Brain microvascular endothelial cell (primary cell): ENCODE measurements around the gene CDKN2A.

Source experiments
- DNase-seq: peaks from one replicate; pipeline ENCODE4 v3.0.0-alpha.2; 2020
- H3K27ac ChIP-seq: fragments of 250-450 bp; sonication (Bioruptor Pico); 2 replicates; pipeline ENCODE4 v1.5.1; 2020; ENCODE audit warnings: mild to moderate bottlenecking, moderate library complexity
- H3K27me3 ChIP-seq: fragments of 250-450 bp; sonication (Bioruptor Pico); replicated peaks from 2 replicates; pipeline ENCODE4 v1.5.1; 2020; ENCODE audit warnings: mild to moderate bottlenecking
- H3K36me3 ChIP-seq: fragments of 250-450 bp; sonication (Bioruptor Pico); replicated peaks from 2 replicates; pipeline ENCODE4 v1.5.1; 2020; ENCODE audit warnings: mild to moderate bottlenecking
- H3K4me3 ChIP-seq: 2 replicates; pipeline ENCODE4 v1.5.1; 2011; ENCODE audit warnings: low read depth, mild to moderate bottlenecking, control low read depth, low read length, moderate library complexity
- CTCF ChIP-seq: IDR thresholded peaks from 2 replicates; pipeline ENCODE4 v1.5.1; 2011; ENCODE audit warnings: low read depth, mild to moderate bottlenecking, moderate library complexity, low read length, control low read depth, inconsistent platforms; ENCODE audit errors: missing control alignments
- in situ Hi-C: cut with HindIII; loops from 2 replicates; pipeline ENCODE4 v1.10.0; 2017; ENCODE audit warnings: low sequenced_read_pairs, low pct_ligation_motif_present

The CDKN2A gene

GRCh38 chr9:21993893-21994555 is at the start of gene CDKN2A:
Gene CDKN2A, minus strand, starts transcription at chr9:21994392.
- H3K4me3 ChIP-seq: peak within 1 kb of the TSS; percentile 94
- no peaks in the 10 kb centered on the region for H3K27me3 ChIP-seq
- no peak for DNase-seq
- no peaks in the 10 kb centered on the region for H3K36me3 ChIP-seq
- peak within 1 kb of the TSS; percentile 85 for H3K27ac ChIP-seq
- no peak for TF ChIP-seq CTCF
- in situ Hi-C loops: no loop called here

- peak overlapping the region; percentile 81 for H3K27ac ChIP-seq
- in situ Hi-C loops: loop anchor here (25.0 kb wide), 1 partner anchor 193 kb away; no protein-coding TSS in a partner anchor
- TF ChIP-seq CTCF: no peak
Observed at GRCh38 chr9:22043928-22044327, 49.7 kb upstream of the CDKN2A start.

GRCh38 chr9:22041775-22042174 is 47.6 kb upstream of the CDKN2A start:
- in situ Hi-C loops: loop anchor here (25.0 kb wide), 1 partner anchor 196 kb away; no protein-coding TSS in a partner anchor
- H3K27me3 ChIP-seq: no peaks in the 10 kb centered on the region
- TF ChIP-seq CTCF: no peak
- H3K4me3 ChIP-seq: no peak overlapping the region
- no peak for DNase-seq
- peak overlapping the region; percentile 2 for H3K27ac ChIP-seq
- no peaks in the 10 kb centered on the region for H3K36me3 ChIP-seq

More at GRCh38 chr9:22043928-22044327, 49.7 kb upstream of the CDKN2A start:
- Histone ChIP-seq H3K27me3 (no peaks in the 10 kb centered on the region), H3K36me3 (no peaks in the 10 kb centered on the region), H3K4me3 (no peak overlapping the region)
- DNase-seq: no peak

- in situ Hi-C loops: loop anchor here (25.0 kb wide), 1 partner anchor 196 kb away; no protein-coding TSS in a partner anchor
- TF ChIP-seq CTCF: no peak
- Histone ChIP-seq H3K36me3 (no peaks in the 10 kb centered on the region), H3K27ac (peak overlapping the region; percentile 64), H3K4me3 (no peak overlapping the region), H3K27me3 (no peaks in the 10 kb centered on the region)
- DNase-seq: no peak
Observed at GRCh38 chr9:22041344-22041743, 47.2 kb upstream of the CDKN2A start.

- DNase-seq: peak; percentile 49
- H3K27ac ChIP-seq: peak overlapping the region; percentile 64
- no peak overlapping the region for H3K4me3 ChIP-seq
- in situ Hi-C loops: loop anchor here (25.0 kb wide), 1 partner anchor 197 kb away; no protein-coding TSS in a partner anchor
- TF ChIP-seq CTCF: no peak
- no peaks in the 10 kb centered on the region for H3K36me3 ChIP-seq
- H3K27me3 ChIP-seq: no peaks in the 10 kb centered on the region
Observed at GRCh38 chr9:22040760-22041159, 46.6 kb upstream of the CDKN2A start.
